CD8-positive, alpha-beta memory T cell (primary cell): Measurements from ENCODE around the gene RAVER2. TPM values are rescaled to one million over a fixed set of nuclear protein-coding genes. Genes with fewer than 3 reads are reported as not detected.
A peak's percentile ranks its signal among the peaks of the same experiment; 100 is the strongest.

ENCODE experiments used
- CTCF ChIA-PET: fragments of 350-600 bp; sonication (Branson Sonifier 250); formaldehyde crosslinking; loops from one replicate; lab custom pipeline; 2021; ENCODE audit warnings: antibody characterized with exemption; lab: Charles Lee
- POLR2A ChIA-PET: fragments of 350-600 bp; sonication (Branson Sonifier 250); formaldehyde crosslinking; loops from one replicate; lab custom pipeline; 2021; ENCODE audit warnings: antibody characterized with exemption; lab: Charles Lee
- DNase-seq, 5 donors: peaks; one replicate each; pipeline versions ENCODE4 v3.0.0 to v3.0.0-alpha.2; 2020 to 2022; ENCODE audit warnings: mixed read lengths in 1 of 5
- H3K27ac ChIP-seq: one replicate; pipeline ENCODE4 v1.7.0; 2013; ENCODE audit warnings: low read depth, mild to moderate bottlenecking, low read length, moderate library complexity
- H3K27me3 ChIP-seq: 2 replicates; pipeline ENCODE4 v1.7.0; 2013; ENCODE audit warnings: low read length, mild to moderate bottlenecking; ENCODE audit not compliant: insufficient read depth, poor library complexity, severe bottlenecking
- H3K36me3 ChIP-seq: 2 replicates; pipeline ENCODE4 v1.7.0; 2013; ENCODE audit warnings: mild to moderate bottlenecking, low read length, moderate library complexity; ENCODE audit not compliant: insufficient read depth
- H3K4me1 ChIP-seq: 2 replicates; pipeline ENCODE4 v1.7.0; 2013; ENCODE audit warnings: mild to moderate bottlenecking, low read length, moderate library complexity; ENCODE audit not compliant: insufficient read depth
- H3K4me3 ChIP-seq: 2 replicates; pipeline ENCODE4 v1.7.0; 2013; ENCODE audit warnings: mild to moderate bottlenecking, low read length
- H3K9me3 ChIP-seq: 2 replicates; pipeline ENCODE4 v1.7.0; 2013; ENCODE audit warnings: mild to moderate bottlenecking, low read length
- H3K27ac Mint-ChIP-seq, 8 donors: one replicate each; pipeline ENCODE4 v1.8.0; 2020 to 2021; ENCODE audit warnings: mixed read lengths in 8 of 8, mild to moderate bottlenecking in 6 of 8, inconsistent platforms in 3 of 8, moderate library complexity in 3 of 8
- H3K27me3 Mint-ChIP-seq, 2 donors: one replicate each; pipeline ENCODE4 v1.8.0; 2020 to 2021; ENCODE audit warnings: mixed read lengths in 2 of 2, mild to moderate bottlenecking in 1 of 2, moderate library complexity in 1 of 2
- H3K36me3 Mint-ChIP-seq, 3 donors: one replicate each; pipeline ENCODE4 v1.8.0; 2020 to 2021; ENCODE audit warnings: mixed read lengths in 3 of 3, inconsistent platforms in 1 of 3, mild to moderate bottlenecking in 1 of 3
- H3K4me1 Mint-ChIP-seq, 3 donors: one replicate each; pipeline ENCODE4 v1.8.0; 2020 to 2021; ENCODE audit warnings: mixed read lengths in 3 of 3, inconsistent platforms in 1 of 3, mild to moderate bottlenecking in 1 of 3
- H3K4me3 Mint-ChIP-seq, 7 donors: one replicate each; pipeline ENCODE4 v1.8.0; 2020 to 2021; ENCODE audit warnings: mixed read lengths in 7 of 7, mild to moderate bottlenecking in 6 of 7, moderate library complexity in 4 of 7, inconsistent platforms in 2 of 7
- H3K9me3 Mint-ChIP-seq, 5 donors: one replicate each; pipeline ENCODE4 v1.8.0; 2020 to 2022; ENCODE audit warnings: mixed read lengths in 5 of 5, mild to moderate bottlenecking in 3 of 5, moderate library complexity in 2 of 5, inconsistent platforms in 1 of 5
- polyA plus RNA-seq: library from polyadenylated mRNA; unstranded; fragments of 300-500 nt; fragmentation: Illumina TruSeq; gene quantifications from one replicate; pipeline ENCODE4 v1.2.3, GENCODE V29; 2021
- total RNA-seq, 2 experiments: library from RNA; stranded (reverse); gene quantifications; one replicate each; pipeline ENCODE4 v1.2.3, GENCODE V29; 2021

The RAVER2 gene
- total and polyA plus RNA-seq, 3 experiments from 2014 or later, result 1.5 to 6.8 (median 6.7) TPM

GRCh38 chr1:64878090-64878489 lies 133.2 kb downstream of the RAVER2 start:
- Histone ChIP-seq H3K4me3 (no peak overlapping the region), H3K27me3 (no peaks in the 10 kb centered on the region), H3K9me3 (no peaks in the 10 kb centered on the region), H3K36me3 (peaks cover 26% of the 10 kb centered on the region), H3K4me1 (peaks cover 64% of the 10 kb centered on the region), H3K27ac (no peak overlapping the region)
- H3K36me3 Mint-ChIP-seq, result peaks cover 17 to 85% (median 22%) of the 10 kb centered on the region in 3 donors
- H3K27ac Mint-ChIP-seq, result peak overlapping the region in 7 of 8 donors; percentile 76 to 98 (median 85)
- H3K9me3 Mint-ChIP-seq, result no peaks in the 10 kb centered on the region
- peak overlapping the region in 4 of 7 donors; percentile 72 to 84 (median 84) for H3K4me3 Mint-ChIP-seq
- ChIA-PET CTCF (interaction anchor here (1.3 to 1.8 kb wide), 2 partner anchors 88 to 193 kb away, joined by 3 to 4 read pairs; no protein-coding TSS in a partner anchor), POLR2A (interaction anchor here (0.6 to 2.3 kb wide), 6 partner anchors 9 to 113 kb away, joined by 6 to 27 read pairs (median 9); partner anchors contain the start of gene JAK1)
- no peak for DNase-seq
- peaks cover 0 to 5% of the 10 kb centered on the region in 2 donors for H3K27me3 Mint-ChIP-seq
- peaks cover 81 to 91% (median 89%) of the 10 kb centered on the region in 3 donors for H3K4me1 Mint-ChIP-seq

- Histone ChIP-seq H3K4me1 (peaks cover 72% of the 10 kb centered on the region), H3K27ac (no peak overlapping the region), H3K4me3 (no peak overlapping the region), H3K9me3 (no peaks in the 10 kb centered on the region), H3K27me3 (no peaks in the 10 kb centered on the region), H3K36me3 (peaks cover 18% of the 10 kb centered on the region)
- ChIA-PET POLR2A (no interaction called here), CTCF (no interaction called here)
- Mint-ChIP-seq H3K27ac (peak overlapping the region; percentile 7 to 93 (median 74)), H3K9me3 (no peaks in the 10 kb centered on the region), H3K4me3 (peak overlapping the region in 6 of 7 donors; percentile 4 to 59 (median 20)), H3K27me3 (peaks cover 0 to 5% of the 10 kb centered on the region in 2 donors), H3K36me3 (peaks cover 17 to 83% (median 19%) of the 10 kb centered on the region in 3 donors), H3K4me1 (peaks cover 86 to 95% (median 94%) of the 10 kb centered on the region in 3 donors)
- no peak for DNase-seq
Measured at GRCh38 chr1:64878931-64879611, 134.2 kb downstream of the RAVER2 start.

- ChIA-PET CTCF (no interaction called here), POLR2A (no interaction called here)
- Mint-ChIP-seq H3K9me3 (no peaks in the 10 kb centered on the region), H3K27me3 (peaks cover 0 to 5% of the 10 kb centered on the region in 2 donors), H3K27ac (peak overlapping the region in 4 of 8 donors; percentile 37 to 77 (median 58)), H3K4me3 (peak overlapping the region in 2 of 7 donors; percentile 6 to 58), H3K4me1 (peaks cover 88 to 96% (median 93%) of the 10 kb centered on the region in 3 donors), H3K36me3 (peaks cover 7 to 80% (median 12%) of the 10 kb centered on the region in 3 donors)
- DNase-seq, result no peak
- H3K36me3 ChIP-seq, result peaks cover 9% of the 10 kb centered on the region
- no peaks in the 10 kb centered on the region for H3K9me3 ChIP-seq
- peaks cover 72% of the 10 kb centered on the region for H3K4me1 ChIP-seq
- no peak overlapping the region for H3K4me3 ChIP-seq
- H3K27me3 ChIP-seq, result no peaks in the 10 kb centered on the region
- H3K27ac ChIP-seq, result no peak overlapping the region
Measured at GRCh38 chr1:64880449-64880848, 135.6 kb downstream of the RAVER2 start.

- ChIA-PET POLR2A (interaction anchor here (0.5 kb wide), 1 partner anchor 122 kb away, joined by 5 read pairs; no protein-coding TSS in a partner anchor), CTCF (interaction anchor here (0.9 to 1.2 kb wide), 3 partner anchors 84 to 194 kb away, joined by 3 read pairs; partner anchors contain the start of gene JAK1)
- Mint-ChIP-seq H3K27me3 (peaks cover 0 to 5% of the 10 kb centered on the region in 2 donors), H3K9me3 (no peaks in the 10 kb centered on the region), H3K36me3 (peaks cover 5 to 77% (median 6%) of the 10 kb centered on the region in 3 donors), H3K27ac (peak overlapping the region; percentile 23 to 73 (median 58)), H3K4me1 (peaks cover 85 to 95% (median 92%) of the 10 kb centered on the region in 3 donors), H3K4me3 (peak overlapping the region in 6 of 7 donors; percentile 4 to 71 (median 16))
- Histone ChIP-seq H3K4me3 (no peak overlapping the region), H3K9me3 (no peaks in the 10 kb centered on the region), H3K27me3 (no peaks in the 10 kb centered on the region), H3K36me3 (peaks cover under 1% of the 10 kb centered on the region), H3K4me1 (peaks cover 68% of the 10 kb centered on the region), H3K27ac (no peak overlapping the region)
- no peak for DNase-seq
Measured at GRCh38 chr1:64881281-64881680, 136.4 kb downstream of the RAVER2 start.

Other genes with a start within 250 kb of the RAVER2 start
- 100 to 1,000 TPM; 106 to 108 TPM for gene JAK1, start 221.5 kb downstream of the RAVER2 start, total RNA-seq
- 300 TPM for gene JAK1, start 221.5 kb downstream of the RAVER2 start, polyA plus RNA-seq